ENCODE measurements around the gene KAT8.

KAT8 gene

DNA sequence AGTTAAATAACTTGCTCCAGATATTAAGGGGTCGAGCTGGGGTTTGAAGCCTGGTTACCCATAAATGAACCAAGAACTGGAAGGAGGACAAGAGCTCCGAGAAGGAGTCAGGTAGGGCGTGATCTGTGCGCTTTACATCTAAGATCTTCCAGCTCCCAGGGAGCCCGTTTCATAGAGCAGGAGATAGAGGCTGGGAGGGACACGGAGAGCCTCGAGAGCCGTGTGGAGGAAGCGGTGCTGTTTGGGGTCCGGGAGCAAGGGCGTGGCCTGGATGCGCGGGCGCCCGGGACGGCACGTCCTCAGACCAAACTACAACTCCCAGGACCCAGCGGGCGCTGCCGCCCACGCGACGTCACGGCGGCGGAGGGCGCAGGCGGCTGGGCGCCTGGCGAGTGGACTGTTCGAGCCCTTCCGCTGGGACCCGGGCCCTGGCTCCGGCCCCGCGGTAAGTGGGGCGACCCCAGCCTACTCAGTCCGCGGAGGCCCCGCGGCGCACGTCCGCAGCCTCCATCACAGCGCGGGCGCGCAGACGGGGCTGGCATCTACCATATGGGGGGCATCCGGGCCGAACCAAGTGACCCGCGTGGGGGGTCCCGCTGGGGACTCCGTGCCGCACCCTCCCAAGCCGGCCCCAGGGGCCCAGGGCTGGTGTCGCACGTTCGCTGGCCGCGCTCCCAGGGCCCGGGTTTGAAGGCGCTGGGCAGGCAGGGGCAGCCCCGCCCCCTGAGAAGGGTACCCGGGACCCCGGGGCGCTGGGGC, 9.2 kb upstream of the KAT8 start, which contains the start of gene BCKDK:
Gene BCKDK, plus strand, starts transcription at position 352 of the 759 bp plus-strand sequence. CDS start 838 bp downstream, outside the sequence.
- DNase-seq (ENCODE audit: low read depth, low spot score): no peak

DNA sequence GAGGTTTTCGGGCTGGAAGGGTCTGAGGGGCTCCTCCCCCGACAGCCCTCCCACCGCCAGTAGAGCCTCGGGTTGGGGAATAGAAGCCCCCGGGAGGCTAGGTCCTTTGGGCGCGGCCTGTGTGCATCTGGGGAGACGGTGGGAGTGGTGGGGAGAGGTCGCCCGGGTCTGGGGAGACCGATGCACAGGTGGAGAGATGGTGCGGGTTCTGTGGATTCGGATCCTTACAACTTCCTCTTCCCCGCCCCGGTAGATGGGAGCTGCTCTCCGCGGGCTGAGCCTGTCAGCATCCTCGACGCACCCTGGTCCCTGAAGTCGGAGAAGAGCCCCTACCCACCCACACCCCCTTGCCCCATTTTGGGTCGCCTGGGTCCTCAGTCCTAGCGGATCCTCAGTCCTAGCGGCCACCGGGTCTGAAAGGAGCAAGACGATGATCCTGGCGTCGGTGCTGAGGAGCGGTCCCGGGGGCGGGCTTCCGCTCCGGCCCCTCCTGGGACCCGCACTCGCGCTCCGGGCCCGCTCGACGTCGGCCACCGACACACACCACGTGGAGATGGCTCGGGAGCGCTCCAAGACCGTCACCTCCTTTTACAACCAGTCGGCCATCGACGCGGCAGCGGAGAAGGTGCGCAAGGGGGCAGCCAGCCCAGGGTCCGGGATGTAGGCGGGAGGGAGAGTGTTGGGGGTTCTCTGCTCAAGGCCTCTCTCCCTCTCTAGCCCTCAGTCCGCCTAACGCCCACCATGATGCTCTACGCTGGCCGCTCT, 8.5 kb upstream of the KAT8 start:
- DNase-seq (ENCODE audit: low read depth, low spot score): no peak

DNA sequence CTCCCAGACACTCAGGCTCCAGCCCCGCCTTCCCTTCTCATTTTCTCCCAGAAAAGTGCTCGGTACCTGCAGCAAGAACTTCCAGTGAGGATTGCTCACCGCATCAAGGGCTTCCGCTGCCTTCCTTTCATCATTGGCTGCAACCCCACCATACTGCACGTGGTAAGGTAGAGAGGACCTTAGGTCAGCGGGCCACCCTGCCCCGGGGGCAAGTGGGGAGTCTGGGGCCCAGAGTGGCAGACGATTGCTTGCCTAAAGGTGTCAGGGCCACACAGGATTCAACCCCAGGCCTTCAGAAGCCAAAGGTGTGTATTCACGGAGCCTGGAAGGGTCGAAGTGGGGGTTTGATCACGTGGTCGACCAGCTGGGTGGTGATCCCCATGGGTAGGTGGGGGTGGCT, 7.8 kb upstream of the KAT8 start:
- DNase-seq (ENCODE audit: low read depth, low spot score): no peak

DNA sequence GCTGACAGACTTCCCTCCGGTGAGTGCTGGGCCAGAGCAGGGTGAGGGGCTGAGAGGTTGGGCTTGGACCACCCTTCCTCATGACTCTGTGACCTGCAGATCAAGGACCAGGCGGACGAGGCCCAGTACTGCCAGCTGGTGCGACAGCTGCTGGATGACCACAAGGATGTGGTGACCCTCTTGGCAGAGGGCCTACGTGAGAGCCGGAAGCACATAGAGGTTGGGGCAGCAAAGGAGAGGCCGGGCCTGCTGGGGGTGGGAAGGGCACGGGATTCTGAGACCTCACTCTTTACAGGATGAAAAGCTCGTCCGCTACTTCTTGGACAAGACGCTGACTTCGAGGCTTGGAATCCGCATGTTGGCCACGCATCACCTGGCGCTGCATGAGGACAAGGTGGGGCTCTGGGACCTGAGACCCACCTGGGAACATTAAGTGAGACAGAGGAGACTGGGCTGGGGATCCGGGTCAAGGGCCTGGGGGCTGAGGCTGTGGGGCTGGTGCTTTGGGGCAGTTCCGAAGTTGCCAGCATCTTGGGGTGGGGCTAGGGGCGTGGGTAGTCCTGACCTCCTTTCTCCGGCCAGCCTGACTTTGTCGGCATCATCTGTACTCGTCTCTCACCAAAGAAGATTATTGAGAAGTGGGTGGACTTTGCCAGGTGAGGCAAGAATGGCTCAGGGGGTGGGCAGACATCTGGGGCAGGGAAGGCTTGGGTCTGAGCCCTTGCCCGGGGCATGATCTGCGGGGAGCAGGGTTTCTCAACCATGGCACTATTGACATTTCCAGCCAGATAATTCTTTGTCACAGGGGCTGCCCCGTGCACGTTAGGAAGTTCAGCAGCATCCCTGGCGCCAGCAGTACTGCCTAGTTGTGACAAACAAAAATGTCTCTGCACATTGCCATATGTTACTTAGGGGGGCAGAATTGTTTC, 7.1 kb upstream of the KAT8 start:
- no peak for DNase-seq (ENCODE audit: low read depth, low spot score)

DNA sequence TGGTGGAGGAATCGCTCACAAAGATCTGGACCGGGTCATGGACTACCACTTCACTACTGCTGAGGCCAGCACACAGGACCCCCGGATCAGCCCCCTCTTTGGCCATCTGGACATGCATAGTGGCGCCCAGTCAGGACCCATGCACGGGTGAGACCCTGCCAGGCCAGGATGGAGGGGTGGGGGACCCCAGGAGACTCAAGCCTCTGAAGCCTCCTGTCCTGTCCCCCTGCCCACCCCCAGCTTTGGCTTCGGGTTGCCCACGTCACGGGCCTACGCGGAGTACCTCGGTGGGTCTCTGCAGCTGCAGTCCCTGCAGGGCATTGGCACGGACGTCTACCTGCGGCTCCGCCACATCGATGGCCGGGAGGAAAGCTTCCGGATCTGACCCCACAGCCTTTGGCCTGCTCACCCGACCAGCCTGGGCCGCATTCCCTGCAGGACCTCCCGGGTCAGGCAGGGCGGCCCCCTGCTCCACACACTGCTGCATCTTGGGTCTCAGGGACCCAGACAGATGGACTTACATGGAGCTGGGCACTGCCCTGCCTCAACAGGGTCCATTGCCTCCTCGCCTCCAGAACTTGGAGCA, 5.5 kb upstream of the KAT8 start:
- no peak for DNase-seq (ENCODE audit: low read depth, low spot score)

DNA sequence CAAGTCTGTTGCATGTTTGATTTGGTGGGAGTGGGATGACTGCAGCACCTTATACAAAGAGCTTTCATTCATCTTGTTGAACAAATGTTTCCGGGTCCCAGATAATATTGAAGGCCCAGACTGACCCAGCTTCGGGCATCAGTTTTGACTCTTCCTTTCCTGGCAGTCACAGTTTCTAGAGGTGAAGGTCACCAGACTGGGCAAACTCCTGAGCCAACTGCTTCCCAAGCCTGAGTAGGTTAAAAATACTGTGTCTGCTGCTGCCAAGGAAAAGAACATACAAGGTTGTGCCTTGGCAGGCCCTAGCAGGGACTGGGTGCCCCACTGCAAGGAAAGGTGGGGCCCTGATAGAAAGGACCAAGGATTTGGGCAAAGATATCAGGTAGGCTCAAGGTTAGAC, 4.8 kb upstream of the KAT8 start:
- DNase-seq (ENCODE audit: low read depth, low spot score): no peak

DNA sequence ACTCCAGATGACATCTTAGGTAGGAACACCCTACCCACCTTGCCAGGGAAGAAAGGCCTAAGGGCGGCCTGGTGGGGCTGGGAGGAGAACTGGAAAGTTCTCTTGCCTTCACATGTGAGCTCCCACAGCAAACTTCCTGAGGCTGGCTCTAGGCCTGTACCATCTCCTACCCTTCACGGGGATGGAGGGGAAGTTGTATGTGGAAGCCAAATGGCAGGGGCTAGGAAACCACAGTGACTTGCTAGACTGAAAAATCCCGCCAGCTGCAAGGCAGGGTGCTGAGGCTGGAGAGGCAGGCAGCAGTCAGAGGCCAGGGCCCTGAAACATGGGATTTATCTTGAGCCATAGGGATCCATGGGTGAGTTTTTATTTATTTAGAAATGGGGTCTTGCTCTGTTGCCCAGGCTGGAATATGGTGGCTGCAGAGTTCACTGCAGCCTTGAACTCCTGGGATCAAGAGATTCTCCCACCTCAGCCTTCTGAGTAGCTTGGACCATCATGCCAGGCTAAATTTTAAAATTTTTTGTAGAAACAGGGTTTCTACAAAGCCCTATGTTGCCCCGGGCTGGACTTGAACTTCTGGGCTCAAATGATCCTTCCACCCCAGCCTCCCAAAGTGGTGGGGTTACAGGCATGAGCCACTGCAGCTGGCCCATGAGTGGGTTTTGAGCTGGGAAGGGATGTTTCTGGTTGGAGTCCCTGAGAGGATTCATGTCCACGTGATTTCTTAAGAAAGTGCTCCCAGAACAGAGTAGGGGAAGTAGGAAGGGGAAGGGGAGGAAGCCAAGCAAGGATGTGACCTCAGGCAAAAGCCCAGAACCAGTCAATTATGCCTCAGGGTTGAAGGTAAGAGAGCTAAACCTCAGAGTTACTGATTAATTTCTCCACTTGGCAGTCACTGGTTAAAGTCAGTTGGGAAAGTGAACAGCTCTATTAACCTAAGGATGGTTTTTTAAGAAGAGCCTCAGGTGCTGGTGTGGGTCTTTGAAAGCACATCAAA, 4.0 kb upstream of the KAT8 start:
- no peak for DNase-seq (ENCODE audit: low read depth, low spot score)

DNA sequence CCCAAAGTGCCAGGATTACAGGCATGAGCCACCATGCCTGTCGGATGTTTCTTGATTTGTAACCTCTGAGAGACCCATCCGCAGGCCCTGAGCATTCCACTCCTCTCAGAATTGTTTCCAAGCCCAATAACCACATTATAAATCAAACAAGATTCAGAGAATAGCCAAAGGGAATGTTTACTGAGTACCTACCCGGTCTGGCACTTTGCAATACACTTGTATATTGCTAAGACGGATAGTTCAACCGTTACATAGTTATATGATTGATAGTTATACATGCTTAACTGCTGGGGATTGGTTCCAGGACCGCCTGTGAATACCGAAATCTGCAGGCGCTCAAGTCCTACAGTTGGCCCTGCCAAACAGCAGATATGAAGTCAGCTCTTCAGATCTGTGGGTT, 3.0 kb upstream of the KAT8 start:
- DNase-seq (ENCODE audit: low read depth, low spot score): no peak

DNA sequence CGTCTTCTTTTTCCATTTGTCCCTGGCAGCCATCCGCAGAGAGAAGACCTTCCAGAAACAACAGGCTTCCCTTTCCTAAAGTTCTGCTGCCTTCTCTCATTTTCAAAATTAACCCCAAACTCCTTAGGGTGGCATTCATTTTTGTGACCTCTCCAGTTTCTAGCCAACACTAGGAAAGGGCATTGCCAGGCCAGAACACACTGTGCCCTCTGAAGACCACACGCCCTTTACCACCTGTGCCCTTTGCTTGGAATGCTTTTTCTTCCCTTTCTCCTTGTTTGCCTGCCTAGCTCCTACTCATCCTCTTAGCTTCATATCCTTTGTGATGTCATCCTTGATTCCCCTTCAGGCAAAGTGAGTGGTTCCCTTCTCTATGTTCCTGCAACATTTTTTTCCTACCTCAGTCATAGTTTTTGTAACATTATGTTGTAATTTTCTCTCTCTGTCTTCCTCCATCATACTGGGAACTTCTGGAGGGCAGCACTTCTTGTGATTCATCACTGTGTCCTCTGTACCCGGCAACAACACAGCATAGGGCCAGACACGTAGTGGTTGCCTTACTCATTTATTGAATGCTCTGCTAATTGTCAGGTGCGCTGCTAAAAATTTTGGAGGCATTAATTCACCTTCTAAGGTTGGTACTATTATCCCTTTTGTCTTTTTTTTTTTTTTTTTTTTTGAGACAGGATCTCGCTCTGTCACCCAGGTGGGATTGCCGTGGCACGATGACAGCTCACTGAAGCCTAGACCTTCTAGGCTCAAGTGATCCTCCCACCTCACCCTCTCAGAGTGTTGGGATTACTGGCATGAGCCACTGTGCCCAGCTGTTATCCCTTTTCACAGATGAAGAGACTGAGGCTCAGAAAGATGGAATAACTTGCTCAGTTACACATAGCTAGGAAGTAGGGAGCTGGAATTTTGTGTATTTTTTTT, 1.0 kb downstream of the KAT8 start:
- DNase-seq (ENCODE audit: low read depth, low spot score): no peak

DNA sequence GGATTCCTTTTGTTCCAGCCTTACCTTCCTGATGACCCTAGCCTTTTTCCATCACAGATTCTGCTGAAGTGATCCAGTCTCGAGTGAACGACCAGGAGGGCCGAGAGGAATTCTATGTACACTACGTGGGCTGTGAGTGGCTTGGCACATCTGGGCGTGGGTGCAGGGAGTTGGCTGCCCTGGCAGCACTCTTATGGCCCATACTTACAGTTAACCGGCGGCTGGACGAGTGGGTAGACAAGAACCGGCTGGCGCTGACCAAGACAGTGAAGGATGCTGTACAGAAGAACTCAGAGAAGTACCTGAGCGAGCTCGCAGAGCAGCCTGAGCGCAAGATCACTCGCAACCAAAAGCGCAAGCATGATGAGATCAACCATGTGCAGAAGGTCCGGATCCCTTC, 2.7 kb downstream of the KAT8 start:
- no peak for DNase-seq (ENCODE audit: low read depth, low spot score)

DNA sequence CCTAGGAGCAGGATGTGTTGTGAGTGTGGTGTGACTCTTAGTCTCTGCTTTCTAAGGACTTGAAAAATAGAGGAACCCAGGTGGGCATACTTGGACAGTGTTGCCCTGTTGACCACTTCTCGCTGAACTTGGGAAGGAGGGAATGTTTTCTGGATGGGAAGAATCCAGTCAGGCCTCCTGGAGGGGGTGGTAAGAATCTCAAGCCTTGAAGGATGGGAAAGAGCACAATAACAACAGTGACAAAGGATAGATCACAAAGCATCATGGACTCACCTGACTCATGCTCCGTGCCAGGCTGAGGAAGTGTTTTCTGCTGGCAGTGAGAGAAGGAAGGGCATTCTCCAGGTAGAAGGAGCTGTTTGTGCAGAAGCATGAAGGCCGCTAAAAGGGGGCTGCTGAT, 8.4 kb downstream of the KAT8 start:
- DNase-seq (ENCODE audit: low read depth, low spot score): no peak

DNA sequence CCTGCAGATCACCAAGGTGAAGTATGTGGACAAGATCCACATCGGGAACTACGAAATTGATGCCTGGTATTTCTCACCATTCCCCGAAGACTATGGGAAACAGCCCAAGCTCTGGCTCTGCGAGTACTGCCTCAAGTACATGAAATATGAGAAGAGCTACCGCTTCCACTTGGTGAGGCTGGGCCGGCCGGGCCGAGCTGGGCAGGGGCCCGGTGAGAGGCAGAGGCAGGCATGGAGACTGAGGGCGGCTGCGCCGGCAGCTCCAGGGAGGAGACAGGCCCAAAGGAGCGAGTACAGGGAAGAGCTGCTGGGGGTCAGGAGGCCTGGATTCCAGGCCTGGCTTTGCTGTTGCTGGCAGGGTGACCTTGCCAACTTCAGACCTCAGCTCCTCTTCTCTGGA, 9.7 kb downstream of the KAT8 start:
- DNase-seq (ENCODE audit: low read depth, low spot score): no peak

DNA sequence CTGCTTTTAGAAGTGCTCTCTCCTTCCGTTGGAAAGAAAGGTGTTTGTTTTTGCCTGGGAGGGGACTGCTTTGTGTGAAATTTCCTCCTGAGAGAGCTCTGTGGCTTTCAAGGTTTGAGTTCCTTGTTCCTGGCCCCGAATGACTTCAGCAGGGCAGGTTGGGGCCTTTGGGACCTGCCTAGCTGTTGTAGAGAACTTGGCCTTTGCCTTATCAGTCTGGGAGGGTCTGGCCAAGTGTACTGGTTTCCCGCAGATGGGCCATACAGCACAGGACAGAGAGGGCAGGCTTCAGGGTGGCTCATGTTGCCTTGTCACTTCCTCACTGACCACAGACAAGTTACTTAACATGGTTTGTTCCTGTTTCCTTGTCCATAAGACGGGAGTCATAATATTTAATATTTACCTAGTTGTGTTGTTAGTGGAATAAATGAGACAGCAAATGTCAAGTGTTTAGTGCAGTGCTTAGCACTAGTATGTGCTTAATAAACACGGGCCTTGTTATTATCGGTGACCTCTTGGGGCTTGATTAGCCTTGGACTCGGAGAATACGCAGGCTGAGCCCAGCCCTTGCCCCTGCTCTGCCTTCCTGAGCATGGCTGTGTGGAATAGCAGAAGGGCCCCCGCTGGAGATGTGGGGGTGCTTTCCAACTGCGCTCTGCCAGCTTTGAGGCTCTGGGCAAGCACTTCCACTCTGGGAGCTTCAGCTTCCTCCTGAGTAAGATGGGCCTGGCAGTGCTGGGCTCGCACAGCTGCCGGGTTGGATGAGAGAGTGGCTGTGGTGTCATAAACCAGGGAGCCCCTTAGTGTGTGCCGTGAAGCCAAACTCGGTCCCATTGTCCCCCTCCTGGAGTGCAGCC, 11.5 kb downstream of the KAT8 start:
- DNase-seq (ENCODE audit: low read depth, low spot score): no peak

DNA sequence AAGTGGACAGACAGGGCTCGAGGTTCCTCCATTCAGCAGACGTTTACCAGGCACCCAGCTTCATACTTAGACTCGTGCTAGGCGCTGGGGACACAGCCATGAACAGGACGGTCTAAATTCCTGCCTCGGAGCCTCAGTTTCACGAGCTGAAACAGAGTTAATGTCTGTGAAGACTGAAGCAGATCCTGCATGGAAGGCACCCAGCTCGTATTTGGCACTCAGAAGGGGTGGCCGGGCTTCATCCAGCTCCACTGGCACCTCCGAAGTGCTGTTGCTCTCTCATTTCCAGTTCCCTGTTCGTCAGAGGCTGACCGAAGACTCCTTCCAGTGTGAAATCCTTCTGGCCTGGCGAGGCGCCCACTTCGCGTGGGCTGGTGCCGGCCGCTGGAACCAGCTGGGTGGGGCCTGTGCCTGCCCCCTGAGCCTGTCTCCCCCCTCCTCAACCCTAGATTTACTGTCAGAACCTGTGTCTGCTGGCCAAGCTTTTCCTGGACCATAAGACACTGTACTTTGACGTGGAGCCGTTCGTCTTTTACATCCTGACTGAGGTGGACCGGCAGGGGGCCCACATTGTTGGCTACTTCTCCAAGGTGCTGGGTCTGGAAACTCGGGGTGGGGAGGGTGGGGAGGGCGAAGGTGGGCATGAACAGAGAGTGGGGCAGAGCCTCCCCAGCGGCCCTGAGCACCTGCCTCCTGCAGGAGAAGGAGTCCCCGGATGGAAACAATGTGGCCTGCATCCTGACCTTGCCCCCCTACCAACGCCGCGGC, 12.3 kb downstream of the KAT8 start:
- no peak for DNase-seq (ENCODE audit: low read depth, low spot score)

DNA sequence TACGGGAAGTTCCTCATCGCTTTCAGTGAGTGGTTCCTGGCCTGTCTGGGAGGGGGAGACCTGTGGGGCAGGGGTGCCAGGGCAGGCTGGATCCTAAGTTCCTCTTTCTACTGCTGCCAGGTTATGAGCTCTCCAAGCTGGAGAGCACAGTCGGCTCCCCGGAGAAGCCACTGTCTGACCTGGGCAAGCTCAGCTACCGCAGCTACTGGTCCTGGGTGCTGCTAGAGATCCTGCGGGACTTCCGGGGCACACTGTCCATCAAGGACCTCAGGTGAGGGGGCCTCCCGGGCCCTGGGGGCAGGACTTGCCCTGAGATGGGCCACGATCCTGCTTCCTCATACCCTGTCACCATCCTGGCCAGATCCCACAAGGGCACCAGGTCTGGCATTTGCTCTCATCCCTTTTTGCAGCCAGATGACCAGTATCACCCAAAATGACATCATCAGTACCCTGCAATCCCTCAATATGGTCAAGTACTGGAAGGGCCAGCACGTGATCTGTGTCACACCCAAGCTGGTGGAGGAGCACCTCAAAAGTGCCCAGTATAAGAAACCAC, 12.9 kb downstream of the KAT8 start:
- DNase-seq (ENCODE audit: low read depth, low spot score): no peak

DNA sequence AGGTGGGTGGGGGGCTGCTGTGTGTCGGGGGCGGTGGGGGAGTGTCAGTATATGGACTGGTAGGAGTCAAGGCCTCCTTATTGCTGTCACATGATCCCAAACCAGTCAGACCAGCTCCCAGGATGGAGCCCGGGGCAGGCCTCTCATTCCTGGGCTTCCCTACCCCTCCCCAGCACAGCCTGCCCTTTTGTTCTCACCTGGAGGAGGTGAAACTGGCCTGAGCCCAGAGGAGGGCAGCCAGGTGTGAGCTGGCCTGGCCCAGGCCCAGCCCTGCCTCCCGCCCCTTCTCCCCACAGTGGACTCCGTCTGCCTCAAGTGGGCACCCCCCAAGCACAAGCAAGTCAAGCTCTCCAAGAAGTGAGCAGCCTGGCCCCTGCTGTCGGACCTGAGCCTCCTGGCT, 13.4 kb downstream of the KAT8 start:
- peak; percentile 70 for DNase-seq (ENCODE audit: low read depth, low spot score)

DNA sequence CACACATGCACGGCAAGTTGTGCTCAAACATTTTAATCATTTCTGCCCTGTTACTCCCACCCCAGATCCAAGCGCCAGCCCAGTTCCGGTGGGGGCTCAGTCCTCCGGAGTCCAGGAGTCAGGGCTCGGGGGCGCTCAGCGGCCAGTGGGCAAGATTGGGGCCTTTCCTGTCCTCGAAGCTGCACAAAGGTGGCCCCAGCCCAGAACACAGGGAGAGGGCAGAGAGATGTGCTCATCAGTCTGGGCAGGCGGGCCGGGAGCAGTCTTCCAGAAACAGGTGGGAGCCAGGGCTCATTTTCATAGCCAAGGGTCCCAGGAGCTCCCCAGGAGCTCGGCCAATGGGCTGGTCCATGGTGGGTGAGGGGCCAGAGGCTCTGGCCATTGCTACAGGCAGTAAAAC, 14.0 kb downstream of the KAT8 start:
- no peak for DNase-seq (ENCODE audit: low read depth, low spot score)
